RWPE2 (cell line): ENCODE data around the gene FHIP1A.
"Not testable (repeated sequence)": the region's sequence is repeated elsewhere in the genome, so short reads cannot be mapped to it uniquely, and the experiment has no call there.

ENCODE experiments used
- ATAC-seq: fragments of 200-7000 bp; cut with Tn5 transposase; 3 replicates; pipeline ENCODE4 v1.9.1; 2021; ENCODE audit warnings: low read depth
- DNase-seq: peaks from one replicate; pipeline ENCODE4 v3.0.0-alpha.2; 2020; ENCODE audit warnings: low spot score
- H3K27ac ChIP-seq: fragments of 450-650 bp; 2 replicates; pipeline ENCODE4 v1.5.1; 2017; ENCODE audit warnings: mild to moderate bottlenecking; ENCODE audit not compliant: poor library complexity, severe bottlenecking
- H3K27me3 ChIP-seq: fragments of 250-450 bp; sonication (Bioruptor Pico); 2 replicates; pipeline ENCODE4 v1.5.1; 2021; ENCODE audit warnings: mild to moderate bottlenecking, moderate library complexity; ENCODE audit not compliant: insufficient read depth, poor library complexity, severe bottlenecking
- H3K36me3 ChIP-seq: fragments of 250-450 bp; sonication (Bioruptor Pico); 2 replicates; pipeline ENCODE4 v1.5.1; 2020; ENCODE audit warnings: low read depth, mild to moderate bottlenecking, moderate library complexity
- H3K4me1 ChIP-seq: fragments of 250-450 bp; sonication (Bioruptor Pico); 2 replicates; pipeline ENCODE4 v1.5.1; 2021; ENCODE audit warnings: mild to moderate bottlenecking, moderate library complexity; ENCODE audit not compliant: insufficient read depth, poor library complexity, severe bottlenecking
- H3K4me3 ChIP-seq: fragments of 250-450 bp; sonication (Bioruptor Pico); 2 replicates; pipeline ENCODE4 v1.5.1; 2021; ENCODE audit warnings: mild to moderate bottlenecking, moderate library complexity; ENCODE audit not compliant: severe bottlenecking
- H3K9me3 ChIP-seq: fragments of 250-450 bp; sonication (Bioruptor Pico); 2 replicates; pipeline ENCODE4 v1.5.1; 2021; ENCODE audit warnings: mild to moderate bottlenecking, moderate library complexity; ENCODE audit not compliant: severe bottlenecking
- CTCF ChIP-seq: fragments of 450-650 bp; IDR thresholded peaks from one replicate; pipeline ENCODE4 v1.5.1; 2017; ENCODE audit warnings: mild to moderate bottlenecking, moderate library complexity; ENCODE audit not compliant: poor library complexity, severe bottlenecking

FHIP1A gene

GRCh38 chr4:151400343-151400742, 8.6 kb upstream of the FHIP1A start:
- ATAC-seq, result no peak

GRCh38 chr4:151401739-151402138, 7.2 kb upstream of the FHIP1A start:
- H3K27ac ChIP-seq, result no peak overlapping the region
- no peaks in the 10 kb centered on the region for H3K9me3 ChIP-seq
- H3K36me3 ChIP-seq, result no peaks in the 10 kb centered on the region
- H3K4me1 ChIP-seq, result no peaks in the 10 kb centered on the region
- no peaks in the 10 kb centered on the region for H3K27me3 ChIP-seq
- H3K4me3 ChIP-seq, result no peak overlapping the region
- no peak for TF ChIP-seq CTCF
- no peak for ATAC-seq
- no peak for DNase-seq

More at GRCh38 chr4:151400343-151400742, 8.6 kb upstream of the FHIP1A start:
- Histone ChIP-seq H3K9me3 (no peaks in the 10 kb centered on the region), H3K36me3 (no peaks in the 10 kb centered on the region), H3K27ac (no peak overlapping the region), H3K27me3 (no peaks in the 10 kb centered on the region), H3K4me1 (no peaks in the 10 kb centered on the region), H3K4me3 (no peak overlapping the region)
- DNase-seq, result no peak
- no peak for TF ChIP-seq CTCF

GRCh38 chr4:151402145-151402865, 6.7 kb upstream of the FHIP1A start:
- TF ChIP-seq CTCF, result no peak
- Histone ChIP-seq H3K27ac (no peak overlapping the region), H3K9me3 (no peaks in the 10 kb centered on the region), H3K4me1 (no peaks in the 10 kb centered on the region), H3K4me3 (no peak overlapping the region), H3K36me3 (no peaks in the 10 kb centered on the region), H3K27me3 (no peaks in the 10 kb centered on the region)
- ATAC-seq (no peak), DNase-seq (no peak)

GRCh38 chr4:151403656-151404055, 5.3 kb upstream of the FHIP1A start:
- Histone ChIP-seq H3K4me1 (peaks cover 6% of the 10 kb centered on the region), H3K9me3 (no peaks in the 10 kb centered on the region), H3K27me3 (no peaks in the 10 kb centered on the region), H3K4me3 (no peak overlapping the region), H3K27ac (no peak overlapping the region), H3K36me3 (no peaks in the 10 kb centered on the region)
- TF ChIP-seq CTCF, result no peak
- DNase-seq (no peak), ATAC-seq (no peak)

- H3K36me3 ChIP-seq, result not testable (repeated sequence)
Measured at GRCh38 chr4:151404802-151405201, 4.2 kb upstream of the FHIP1A start.

More at GRCh38 chr4:151404802-151405201, 4.2 kb upstream of the FHIP1A start:
- not testable (repeated sequence) for H3K9me3 ChIP-seq, H3K27me3 ChIP-seq, DNase-seq, H3K4me1 ChIP-seq, H3K27ac ChIP-seq, ATAC-seq, H3K4me3 ChIP-seq
